Gastroesophageal sphincter (tissue), 4 donors: ENCODE results near the gene ZMYND11. TPM values are rescaled to one million over a fixed set of nuclear protein-coding genes. Genes with fewer than 3 reads are reported as not detected.

Experiments
- ATAC-seq: fragments of 150-250 bp; one replicate; pipeline ENCODE4 v1.9.1; 2016; ENCODE audit warnings: mild to moderate bottlenecking, moderate library complexity
- H3K27ac ChIP-seq, 4 donors: fragments of 200-600 bp; sonication (generic) in 3 of 4; 1 replicate in 3 of 4; 2 replicates in 1 of 4; pipeline ENCODE4 v1.5.1; 2016 to 2019
- H3K27me3 ChIP-seq: fragments of 200-600 bp; sonication (generic); one replicate; pipeline ENCODE4 v1.5.1; 2019
- H3K36me3 ChIP-seq, 2 donors: fragments of 200-600 bp; sonication (generic); one replicate each; pipeline ENCODE4 v1.5.1; 2019; ENCODE audit warnings: control low read depth in 1 of 2
- H3K4me1 ChIP-seq, 3 donors: fragments of 200-600 bp; sonication (generic); 1 replicate in 2 of 3; 2 replicates in 1 of 3; pipeline ENCODE4 v1.5.1; 2016 to 2019; ENCODE audit warnings: control low read depth in 2 of 3
- H3K4me3 ChIP-seq, 2 donors: fragments of 200-600 bp; sonication (generic); one replicate each; pipeline ENCODE4 v1.5.1; 2019; ENCODE audit warnings: mild to moderate bottlenecking in 1 of 2, moderate library complexity in 1 of 2
- H3K9me3 ChIP-seq, 3 donors: fragments of 200-600 bp; sonication (generic); one replicate each; pipeline ENCODE4 v1.5.1; 2017 to 2019; ENCODE audit warnings: control low read depth in 2 of 3
- EP300 ChIP-seq: sonication (generic); formaldehyde crosslinking; IDR thresholded peaks from one replicate; pipeline ENCODE4 v1.6.1; 2017; ENCODE audit warnings: antibody characterized with exemption, mild to moderate bottlenecking
- POLR2A ChIP-seq, 2 donors: fragments of 450-650 bp; IDR thresholded peaks; one replicate each; pipeline ENCODE4 v1.6.1; 2017; ENCODE audit warnings: antibody characterized with exemption in 2 of 2, mild to moderate bottlenecking in 2 of 2, moderate library complexity in 1 of 2
- POLR2AphosphoS5 ChIP-seq: sonication (generic); formaldehyde crosslinking; IDR thresholded peaks from one replicate; pipeline ENCODE4 v1.6.1; 2017; ENCODE audit warnings: antibody characterized with exemption
- WGBS, 2 donors: methylation state at CpG; one replicate each; pipeline ENCODE4 v1.1.5; 2018; ENCODE audit warnings: low coverage in 1 of 2; 5-methylcytosine and 5-hydroxymethylcytosine counted together
- total RNA-seq, 4 donors: library from RNA; depleted of rRNA; stranded (reverse); fragments of >200 nt; gene quantifications; one replicate each; pipeline ENCODE4 v1.1.0, GENCODE V29; 2016
- TF ChIP-seq, protein P1 (sequence below), 4 experiments: fragments of 200-600 bp in 2 of 4; fragments of 450-650 bp in 2 of 4; sonication (generic) in 1 of 4; IDR thresholded peaks; one replicate each; pipeline ENCODE4 v1.5.1; 2017 to 2019; ENCODE audit warnings: antibody characterized with exemption in 4 of 4, mild to moderate bottlenecking in 2 of 4, moderate library complexity in 2 of 4

Gene ZMYND11
- total RNA-seq, 4 donors from 2014 or later: 131 to 176 (median 166) TPM

GRCh38 chr10:89248-89647 is 46.0 kb upstream of the ZMYND11 start:
- Histone ChIP-seq H3K9me3 (no peaks in the 10 kb centered on the region), H3K4me3 (no peak overlapping the region), H3K36me3 (no peaks in the 10 kb centered on the region), H3K4me1 (no peaks in the 10 kb centered on the region), H3K27me3 (no peaks in the 10 kb centered on the region), H3K27ac (no peak overlapping the region)
- TF ChIP-seq POLR2A (IDR thresholded peaks at IDR 0.05) (no peak), EP300 (no peak), POLR2AphosphoS5 (no peak)
- TF ChIP-seq, protein P1, sequence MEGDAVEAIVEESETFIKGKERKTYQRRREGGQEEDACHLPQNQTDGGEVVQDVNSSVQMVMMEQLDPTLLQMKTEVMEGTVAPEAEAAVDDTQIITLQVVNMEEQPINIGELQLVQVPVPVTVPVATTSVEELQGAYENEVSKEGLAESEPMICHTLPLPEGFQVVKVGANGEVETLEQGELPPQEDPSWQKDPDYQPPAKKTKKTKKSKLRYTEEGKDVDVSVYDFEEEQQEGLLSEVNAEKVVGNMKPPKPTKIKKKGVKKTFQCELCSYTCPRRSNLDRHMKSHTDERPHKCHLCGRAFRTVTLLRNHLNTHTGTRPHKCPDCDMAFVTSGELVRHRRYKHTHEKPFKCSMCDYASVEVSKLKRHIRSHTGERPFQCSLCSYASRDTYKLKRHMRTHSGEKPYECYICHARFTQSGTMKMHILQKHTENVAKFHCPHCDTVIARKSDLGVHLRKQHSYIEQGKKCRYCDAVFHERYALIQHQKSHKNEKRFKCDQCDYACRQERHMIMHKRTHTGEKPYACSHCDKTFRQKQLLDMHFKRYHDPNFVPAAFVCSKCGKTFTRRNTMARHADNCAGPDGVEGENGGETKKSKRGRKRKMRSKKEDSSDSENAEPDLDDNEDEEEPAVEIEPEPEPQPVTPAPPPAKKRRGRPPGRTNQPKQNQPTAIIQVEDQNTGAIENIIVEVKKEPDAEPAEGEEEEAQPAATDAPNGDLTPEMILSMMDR (IDR thresholded peaks at IDR 0.05): no peak
- no peak for ATAC-seq
- WGBS, 2 donors: 42 to 57% methylated on average over 2 of the region's 2 CpGs

GRCh38 chr10:90161-90560 is 45.1 kb upstream of the ZMYND11 start:
- TF ChIP-seq, protein P1 (IDR thresholded peaks at IDR 0.05): no peak
- TF ChIP-seq POLR2AphosphoS5: no peak
- TF ChIP-seq EP300: no peak
- TF ChIP-seq POLR2A (IDR thresholded peaks at IDR 0.05): no peak
- Histone ChIP-seq H3K9me3 (peaks cover 0 to 5% (median 0%) of the 10 kb centered on the region in 3 donors), H3K27me3 (no peaks in the 10 kb centered on the region), H3K36me3 (no peaks in the 10 kb centered on the region), H3K27ac (no peak overlapping the region), H3K4me3 (no peak overlapping the region), H3K4me1 (no peaks in the 10 kb centered on the region)
- 83 to 100% methylated on average over 1 of the region's 1 CpG for WGBS, 2 donors
- ATAC-seq: no peak

- no peaks in the 10 kb centered on the region for H3K4me1 ChIP-seq
- no peaks in the 10 kb centered on the region for H3K27me3 ChIP-seq
- no peak for ATAC-seq
- no peak overlapping the region for H3K4me3 ChIP-seq
- TF ChIP-seq EP300 (no peak), POLR2A (IDR thresholded peaks at IDR 0.05) (no peak), POLR2AphosphoS5 (no peak)
- TF ChIP-seq, protein P1 (IDR thresholded peaks at IDR 0.05): no peak
- WGBS, 2 donors: 57 to 92% methylated on average over 1 to 4 of the region's 8 CpGs
- no peak overlapping the region for H3K27ac ChIP-seq
- H3K36me3 ChIP-seq: no peaks in the 10 kb centered on the region
- peaks cover 0 to 14% (median 0%) of the 10 kb centered on the region in 3 donors for H3K9me3 ChIP-seq
Measured at GRCh38 chr10:91313-91712, 43.9 kb upstream of the ZMYND11 start.

- H3K27me3 ChIP-seq: no peaks in the 10 kb centered on the region
- no peak for TF ChIP-seq POLR2AphosphoS5
- TF ChIP-seq POLR2A (IDR thresholded peaks at IDR 0.05): no peak
- TF ChIP-seq EP300: no peak
- TF ChIP-seq, protein P1 (IDR thresholded peaks at IDR 0.05): no peak
- peaks cover 0 to 19% (median 0%) of the 10 kb centered on the region in 3 donors for H3K9me3 ChIP-seq
- no peak overlapping the region for H3K4me3 ChIP-seq
- ATAC-seq: no peak
- WGBS, 2 donors: 100% methylated on average over 2 of the region's 4 CpGs; no CpG with 5 or more reads in 1 of the 2 donors
- no peak overlapping the region for H3K27ac ChIP-seq
- H3K4me1 ChIP-seq: no peaks in the 10 kb centered on the region
- H3K36me3 ChIP-seq: no peaks in the 10 kb centered on the region
Measured at GRCh38 chr10:92153-92552, 43.1 kb upstream of the ZMYND11 start.

DNA sequence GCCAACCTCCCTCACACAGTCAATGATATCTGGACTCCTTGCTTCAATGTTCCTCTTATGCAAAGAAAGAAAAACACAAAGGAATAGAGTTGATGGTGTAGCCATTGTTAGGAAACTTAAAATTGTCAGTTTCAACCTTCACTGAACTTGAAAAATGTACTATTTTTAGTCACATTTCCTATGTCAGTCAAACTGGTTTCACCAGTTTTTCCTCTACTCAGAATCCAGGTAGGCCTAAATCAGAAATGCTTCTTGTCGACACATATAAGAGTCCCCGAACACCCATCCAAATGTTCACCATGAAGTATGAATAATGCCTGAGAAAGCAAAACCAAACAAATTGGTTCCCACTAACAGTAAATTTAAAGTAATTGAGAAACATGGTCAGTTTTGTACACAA is 42.4 kb upstream of the ZMYND11 start:
- Histone ChIP-seq H3K27me3 (no peaks in the 10 kb centered on the region), H3K36me3 (no peaks in the 10 kb centered on the region), H3K4me1 (no peaks in the 10 kb centered on the region), H3K27ac (no peak overlapping the region), H3K9me3 (peaks cover 0 to 19% (median 0%) of the 10 kb centered on the region in 3 donors), H3K4me3 (no peak overlapping the region)
- ATAC-seq: no peak
- TF ChIP-seq POLR2AphosphoS5 (no peak), EP300 (no peak), POLR2A (IDR thresholded peaks at IDR 0.05) (no peak)
- TF ChIP-seq, protein P1 (IDR thresholded peaks at IDR 0.05): no peak
- WGBS, 2 donors: 96% methylated on average over 2 of the region's 2 CpGs
